ENCODE results near the gene POLR1F. TPM values are rescaled to one million over a fixed set of nuclear protein-coding genes. Genes with fewer than 3 reads are reported as not detected.
A peak's percentile ranks its signal among the peaks of the same experiment; 100 is the strongest.

The POLR1F gene
- total and polyA plus RNA-seq, 2 donors: 8.6 to 15.5 TPM

- H3K4me3 ChIP-seq (ENCODE audit: low read length in 2 of 2): no peak overlapping the region
- H3K4me1 ChIP-seq (ENCODE audit: control insufficient read depth in 2 of 2, insufficient read depth in 2 of 2, low read length in 2 of 2): no peaks in the 10 kb centered on the region
- peak in 1 of 9 donors; percentile 18 for DNase-seq (ENCODE audit: low read depth in 6 of 9, low spot score in 9 of 9)
- no peaks in the 10 kb centered on the region for H3K9me3 ChIP-seq (ENCODE audit: control insufficient read depth in 2 of 2, insufficient read depth in 1 of 2, low read length in 1 of 2)
- H3K36me3 ChIP-seq (ENCODE audit: control insufficient read depth in 2 of 2, insufficient read depth in 2 of 2, low read length in 1 of 2): no peaks in the 10 kb centered on the region
- H3K27ac ChIP-seq (ENCODE audit: low read depth in 1 of 2, low read length in 1 of 2): no peak overlapping the region
- 76% methylated on average over 4 of the region's 4 CpGs for WGBS
- H3K27me3 ChIP-seq (ENCODE audit: control insufficient read depth in 2 of 2, insufficient read depth in 1 of 2, low read length in 1 of 2): no peaks in the 10 kb centered on the region
Observed at GRCh38 chr7:19663816-19664462, 44.9 kb downstream of the POLR1F start.

GRCh38 chr7:19648791-19649190 is 60.0 kb downstream of the POLR1F start:
- Histone ChIP-seq H3K36me3 (ENCODE audit: control insufficient read depth in 2 of 2, insufficient read depth in 2 of 2, low read length in 1 of 2) (no peaks in the 10 kb centered on the region), H3K27ac (ENCODE audit: low read depth in 1 of 2, low read length in 1 of 2) (no peak overlapping the region), H3K4me3 (ENCODE audit: low read length in 2 of 2) (no peak overlapping the region), H3K9me3 (ENCODE audit: control insufficient read depth in 2 of 2, insufficient read depth in 1 of 2, low read length in 1 of 2) (peaks cover 1 to 14% of the 10 kb centered on the region in 2 donors), H3K4me1 (ENCODE audit: control insufficient read depth in 2 of 2, insufficient read depth in 2 of 2, low read length in 2 of 2) (no peaks in the 10 kb centered on the region), H3K27me3 (ENCODE audit: control insufficient read depth in 2 of 2, insufficient read depth in 1 of 2, low read length in 1 of 2) (no peaks in the 10 kb centered on the region)
- WGBS: 88% methylated on average over 2 of the region's 2 CpGs
- DNase-seq (ENCODE audit: low read depth in 6 of 9, low spot score in 9 of 9): no peak

Other genes with a start within 250 kb of the POLR1F start
- 0.05 TPM for gene TMEM196, start 64.6 kb upstream of the POLR1F start, total RNA-seq
- gene TMEM196, start 64.6 kb upstream of the POLR1F start, polyA plus RNA-seq: 0.18 TPM

Data from thymus (tissue), 11 donors.